B cell (primary cell): ENCODE measurements around the gene TRIM44.

ENCODE experiments used
- CTCF ChIP-seq: fragments of 200-600 bp; IDR thresholded peaks from one replicate; pipeline ENCODE4 v1.8.0; 2022; ENCODE audit warnings: antibody characterized with exemption, mild to moderate bottlenecking
- EZH2 ChIP-seq: IDR thresholded peaks from 2 replicates; pipeline ENCODE4 v1.6.1; 2012; ENCODE audit warnings: borderline replicate concordance, low read depth, mild to moderate bottlenecking, moderate library complexity, low read length; ENCODE audit not compliant: insufficient read depth, poor library complexity, severe bottlenecking

GRCh38 chr11:35761899-35762298, 99.3 kb downstream of the TRIM44 start:
- TF ChIP-seq CTCF (no peak), EZH2 (no peak)
